GM12878 (cell line): ENCODE results near the gene HIVEP3. TPM values are rescaled to one million over a fixed set of nuclear protein-coding genes. Genes with fewer than 3 reads are reported as not detected.

Experiments
- ATAC-seq: fragments of 200-7000 bp; cut with Tn5 transposase; 3 replicates; pipeline ENCODE4 v1.9.1; 2020; ENCODE audit warnings: mild to moderate bottlenecking, moderate library complexity
- BruUV-seq: library from RNA; stranded (reverse); fragments of 400-500 nt; replicated peaks from 2 replicates; lab custom pipeline; 2021; lab: Mats Ljungman, UMichigan
- CTCF ChIA-PET: fragments of 300-600 bp; sonication (Branson Sonifier 250); formaldehyde crosslinking; extraction: SDS; loops from one replicate; lab custom pipeline; 2021; ENCODE audit warnings: inconsistent platforms; lab: Yijun Ruan, JAX
- POLR2A ChIA-PET: fragments of 350-600 bp; formaldehyde crosslinking; extraction: SDS; loops from one replicate; lab custom pipeline; 2021; ENCODE audit warnings: inconsistent platforms; lab: Charles Lee
- RAD21 ChIA-PET: fragments of 300-600 bp; sonication (Branson Sonifier 250); formaldehyde crosslinking; loops from one replicate; lab custom pipeline; 2023; ENCODE audit warnings: antibody characterized with exemption; ENCODE audit not compliant: unreplicated experiment; lab: Charles Lee
- SMC1A ChIA-PET: fragments of 300-600 bp; sonication (Branson Sonifier 250); formaldehyde crosslinking; loops from one replicate; lab custom pipeline; 2023; ENCODE audit not compliant: unreplicated experiment, uncharacterized antibody; lab: Charles Lee
- DNase-seq: peaks from one replicate; pipeline ENCODE4 v3.0.0-alpha.2; 2011; ENCODE audit warnings: low read depth, low spot score
- FAIRE-seq: peaks from 3 replicates; lab custom pipeline; 2011; peaks lifted over from hg19 to GRCh38; lab: Jason Lieb, UNC
- H2AFZ ChIP-seq: 2 replicates; pipeline ENCODE4 v1.6.0; 2011; ENCODE audit warnings: low read depth, low read length, control low read depth; ENCODE audit not compliant: control insufficient read depth
- H3K27ac ChIP-seq: 2 replicates; pipeline ENCODE4 v1.5.1; 2011; ENCODE audit warnings: control low read depth; ENCODE audit not compliant: control insufficient read depth, insufficient read depth
- H3K27me3 ChIP-seq, 2 experiments: replicated peaks in 1 of 2; 2 replicates each; pipeline versions ENCODE4 v1.6.0 to v1.6.1; 2011; ENCODE audit warnings: low read length in 1 of 2; ENCODE audit not compliant: control insufficient read depth in 2 of 2, insufficient read depth in 2 of 2
- H3K36me3 ChIP-seq, 2 experiments: 2 replicates each; pipeline ENCODE4 v1.5.1; 2011; ENCODE audit warnings: low read length in 1 of 2; ENCODE audit not compliant: control insufficient read depth in 2 of 2, insufficient read depth in 2 of 2
- H3K4me1 ChIP-seq: 2 replicates; pipeline ENCODE4 v1.6.1; 2011; ENCODE audit warnings: mild to moderate bottlenecking, low read length, moderate library complexity, mixed read lengths; ENCODE audit not compliant: control insufficient read depth, insufficient read depth
- H3K4me2 ChIP-seq: 2 replicates; pipeline ENCODE4 v1.6.0; 2011; ENCODE audit warnings: control low read depth; ENCODE audit not compliant: control insufficient read depth, insufficient read depth
- H3K4me3 ChIP-seq: fragments of 200-600 bp; sonication (generic); 2 replicates; pipeline ENCODE4 v1.5.1; 2016
- H3K79me2 ChIP-seq: 2 replicates; pipeline ENCODE4 v1.6.0; 2011; ENCODE audit warnings: low read length; ENCODE audit not compliant: control insufficient read depth, insufficient read depth
- H3K9ac ChIP-seq: 2 replicates; pipeline ENCODE4 v1.8.0; 2011; ENCODE audit warnings: low read length, control low read depth, mixed read lengths; ENCODE audit not compliant: control insufficient read depth, insufficient read depth
- H3K9me3 ChIP-seq: replicated peaks from 3 replicates; pipeline ENCODE4 v1.5.1; 2011; ENCODE audit warnings: mild to moderate bottlenecking, low read length; ENCODE audit not compliant: control insufficient read depth, insufficient read depth
- H4K20me1 ChIP-seq: 2 replicates; pipeline ENCODE4 v1.6.0; 2011; ENCODE audit not compliant: control insufficient read depth, insufficient read depth
- BCLAF1 ChIP-seq: fragments of 450-650 bp; IDR thresholded peaks from 2 replicates; pipeline ENCODE4 v1.6.1; 2017; ENCODE audit warnings: antibody characterized with exemption, mild to moderate bottlenecking, moderate library complexity
- BHLHE40 ChIP-seq, 2 experiments: fragments of 450-650 bp in 1 of 2; IDR thresholded peaks; 2 replicates each; pipeline ENCODE4 v1.6.1; 2011 to 2017; ENCODE audit warnings: low read depth in 2 of 2, borderline replicate concordance in 1 of 2, improper control_type of control experiment in 1 of 2, low read length in 1 of 2, mild to moderate bottlenecking in 1 of 2
- CREM ChIP-seq: IDR thresholded peaks from 2 replicates; pipeline ENCODE4 v1.6.1; 2014; ENCODE audit warnings: antibody characterized with exemption, low read depth
- EED ChIP-seq: sonication (generic); IDR thresholded peaks from 2 replicates; pipeline ENCODE4 v1.6.1; 2016; ENCODE audit warnings: antibody characterized with exemption, low read depth
- FOXK2 ChIP-seq: fragments of 450-650 bp; IDR thresholded peaks from 2 replicates; pipeline ENCODE4 v1.6.1; 2017; ENCODE audit warnings: mild to moderate bottlenecking, moderate library complexity
- MAX ChIP-seq: IDR thresholded peaks from 2 replicates; pipeline ENCODE4 v1.6.1; 2012; ENCODE audit warnings: low read depth, low read length, improper control_type of control experiment
- MTA3 ChIP-seq: IDR thresholded peaks from 2 replicates; pipeline ENCODE4 v1.6.1; 2012; ENCODE audit warnings: low read length, inconsistent platforms, borderline replicate concordance
- PBX3 ChIP-seq: IDR thresholded peaks from 2 replicates; pipeline ENCODE4 v1.6.1; 2011; ENCODE audit warnings: mild to moderate bottlenecking, low read depth, low read length, moderate library complexity; ENCODE audit not compliant: insufficient replicate concordance
- SIX5 ChIP-seq: IDR thresholded peaks from 2 replicates; pipeline ENCODE4 v1.6.1; 2011; ENCODE audit warnings: mild to moderate bottlenecking, low read depth, low read length, moderate library complexity; ENCODE audit not compliant: severe bottlenecking
- TBL1XR1 ChIP-seq: IDR thresholded peaks from 2 replicates; pipeline ENCODE4 v1.6.1; 2012; ENCODE audit warnings: low read depth, low read length, improper control_type of control experiment
- ZZZ3 ChIP-seq: IDR thresholded peaks from 2 replicates; pipeline ENCODE4 v1.6.1; 2011; ENCODE audit warnings: low read depth; ENCODE audit not compliant: control insufficient read depth, insufficient read length
- WGBS: methylation state at CpG from one replicate; pipeline ENCODE4 v1.1.6; 2016; ENCODE audit warnings: low lambda C conversion rate; ENCODE audit not compliant: insufficient replicate concordance, insufficient coverage; ENCODE audit errors: missing lambda C conversion rate; 5-methylcytosine and 5-hydroxymethylcytosine counted together
- in situ Hi-C: fragments of 300-500 bp; cut with MboI; formaldehyde crosslinking; loops from 9 replicates; pipeline ENCODE4 v1.14.3; 2018; ENCODE audit warnings: mixed read lengths
- intact Hi-C: fragments of 100-400 bp; cut with micrococcal nuclease; formaldehyde crosslinking; loops from one replicate; pipeline ENCODE4 v1.14.2; 2022; ENCODE audit not compliant: unreplicated experiment
- polyA plus RNA-seq, 11 experiments: library from polyadenylated mRNA; depleted of rRNA in 4 of 11; unstranded in 6 of 11; stranded (reverse) in 5 of 11; fragments of >200 nt; fragmentation: Nextera tagmentation in 4 of 11; fragmentation: Illumina TruSeq in 1 of 11; extraction: Ambion mirVana in 4 of 11; extraction: Trizol in 1 of 11; gene quantifications; 1 replicate in 1 of 11; 2 replicates in 10 of 11; pipeline versions ENCODE4 v1.2.1 to v1.2.3, GENCODE V29; 2011 to 2016; ENCODE audit warnings: inconsistent platforms in 2 of 11, missing spikeins in 2 of 11, low read depth in 1 of 11
- total RNA-seq, 4 experiments: library from RNA; depleted of rRNA in 3 of 4; stranded (reverse); fragments of >200 nt in 3 of 4; fragmentation: Illumina TruSeq in 1 of 4; extraction: Trizol in 1 of 4; gene quantifications; 2 replicates each; pipeline versions ENCODE4 v1.2.1 to v1.2.3, GENCODE V29; 2013 to 2021
- TF ChIP-seq, protein P1 (sequence below), 3 experiments: IDR thresholded peaks in 2 of 3; conservative IDR thresholded peaks in 1 of 3; 2 replicates each; pipeline ENCODE4 v1.5.1; 2011; ENCODE audit warnings: low read depth in 3 of 3, low read length in 3 of 3, mild to moderate bottlenecking in 3 of 3, control low read depth in 2 of 3, moderate library complexity in 2 of 3, inconsistent platforms in 1 of 3, mixed read lengths in 1 of 3; ENCODE audit not compliant: control insufficient read depth in 2 of 3, insufficient read depth in 1 of 3; ENCODE audit errors: extremely low read depth in 1 of 3
- TF ChIP-seq, protein P2 (sequence below): fragments of 450-650 bp; IDR thresholded peaks from 2 replicates; pipeline ENCODE4 v1.6.1; 2016; ENCODE audit warnings: mild to moderate bottlenecking

Gene HIVEP3
- total and polyA plus RNA-seq, 10 of the 15 experiments (the other 5 are each of a cell fraction or from before 2014, with no cell fraction given) = 1.8 to 13.6 (median 3.8) TPM

GRCh38 chr1:41963636-41964035, 44.9 kb upstream of the HIVEP3 start:
- ATAC-seq (no peak), FAIRE-seq (no peak), DNase-seq (no peak)
- WGBS = 77% methylated on average over 6 of the region's 6 CpGs
- CTCF ChIA-PET = interaction anchor here (1.0 to 1.5 kb wide), 3 partner anchors 11 to 210 kb away, joined by 3 to 5 read pairs (median 4); no protein-coding TSS in a partner anchor
- Histone ChIP-seq H3K9ac (no peak overlapping the region), H3K4me3 (no peak overlapping the region), H3K4me1 (peaks cover 11% of the 10 kb centered on the region), H4K20me1 (no peaks in the 10 kb centered on the region), H3K79me2 (no peaks in the 10 kb centered on the region), H2AFZ (no peak overlapping the region), H3K9me3 (no peaks in the 10 kb centered on the region; the same call in 2 of the 3 replicates), H3K27ac (no peak overlapping the region), H3K36me3 (no peaks in the 10 kb centered on the region), H3K4me2 (no peak overlapping the region), H3K27me3 (no peaks in the 10 kb centered on the region)
- no TSS peak for BruUV-seq
- intact Hi-C loops = no loop called here
- POLR2A ChIA-PET = interaction anchor here (0.5 to 1.4 kb wide), 3 partner anchors 9 to 51 kb away, joined by 3 to 7 read pairs (median 4); no protein-coding TSS in a partner anchor
- in situ Hi-C loops = no loop called here
- RAD21 ChIA-PET = interaction anchor here (0.7 to 1.2 kb wide), 4 partner anchors 8 to 74 kb away, joined by 3 to 4 read pairs (median 4); no protein-coding TSS in a partner anchor
- SMC1A ChIA-PET = interaction anchor here (0.6 to 2.3 kb wide), 9 partner anchors 8 to 391 kb away, joined by 3 to 12 read pairs (median 4); no protein-coding TSS in a partner anchor
- TF ChIP-seq PBX3 = no peak
- TF ChIP-seq BHLHE40 (IDR thresholded peaks at IDR 0.05; ENCODE audit: borderline replicate concordance in 1 of 2, low read depth in 2 of 2, low read length in 1 of 2) = no peak
- no peak for TF ChIP-seq MTA3
- no peak for TF ChIP-seq BCLAF1
- no peak for TF ChIP-seq CREM
- no peak for TF ChIP-seq FOXK2
- TF ChIP-seq MAX = no peak
- no peak for TF ChIP-seq EED
- TF ChIP-seq TBL1XR1 = no peak
- TF ChIP-seq, protein P1, sequence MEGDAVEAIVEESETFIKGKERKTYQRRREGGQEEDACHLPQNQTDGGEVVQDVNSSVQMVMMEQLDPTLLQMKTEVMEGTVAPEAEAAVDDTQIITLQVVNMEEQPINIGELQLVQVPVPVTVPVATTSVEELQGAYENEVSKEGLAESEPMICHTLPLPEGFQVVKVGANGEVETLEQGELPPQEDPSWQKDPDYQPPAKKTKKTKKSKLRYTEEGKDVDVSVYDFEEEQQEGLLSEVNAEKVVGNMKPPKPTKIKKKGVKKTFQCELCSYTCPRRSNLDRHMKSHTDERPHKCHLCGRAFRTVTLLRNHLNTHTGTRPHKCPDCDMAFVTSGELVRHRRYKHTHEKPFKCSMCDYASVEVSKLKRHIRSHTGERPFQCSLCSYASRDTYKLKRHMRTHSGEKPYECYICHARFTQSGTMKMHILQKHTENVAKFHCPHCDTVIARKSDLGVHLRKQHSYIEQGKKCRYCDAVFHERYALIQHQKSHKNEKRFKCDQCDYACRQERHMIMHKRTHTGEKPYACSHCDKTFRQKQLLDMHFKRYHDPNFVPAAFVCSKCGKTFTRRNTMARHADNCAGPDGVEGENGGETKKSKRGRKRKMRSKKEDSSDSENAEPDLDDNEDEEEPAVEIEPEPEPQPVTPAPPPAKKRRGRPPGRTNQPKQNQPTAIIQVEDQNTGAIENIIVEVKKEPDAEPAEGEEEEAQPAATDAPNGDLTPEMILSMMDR (IDR thresholded peaks at IDR 0.05 in 2 of 3, conservative IDR thresholded peaks at IDR 0.05 in 1 of 3; ENCODE audit: control insufficient read depth in 2 of 3, extremely low read depth in 1 of 3, insufficient read depth in 1 of 3, low read depth in 3 of 3, low read length in 3 of 3) = no peak
- no peak for TF ChIP-seq SIX5
- TF ChIP-seq, protein P2, sequence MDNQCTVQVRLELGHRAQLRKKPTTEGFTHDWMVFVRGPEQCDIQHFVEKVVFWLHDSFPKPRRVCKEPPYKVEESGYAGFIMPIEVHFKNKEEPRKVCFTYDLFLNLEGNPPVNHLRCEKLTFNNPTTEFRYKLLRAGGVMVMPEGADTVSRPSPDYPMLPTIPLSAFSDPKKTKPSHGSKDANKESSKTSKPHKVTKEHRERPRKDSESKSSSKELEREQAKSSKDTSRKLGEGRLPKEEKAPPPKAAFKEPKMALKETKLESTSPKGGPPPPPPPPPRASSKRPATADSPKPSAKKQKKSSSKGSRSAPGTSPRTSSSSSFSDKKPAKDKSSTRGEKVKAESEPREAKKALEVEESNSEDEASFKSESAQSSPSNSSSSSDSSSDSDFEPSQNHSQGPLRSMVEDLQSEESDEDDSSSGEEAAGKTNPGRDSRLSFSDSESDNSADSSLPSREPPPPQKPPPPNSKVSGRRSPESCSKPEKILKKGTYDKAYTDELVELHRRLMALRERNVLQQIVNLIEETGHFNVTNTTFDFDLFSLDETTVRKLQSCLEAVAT = no peak
- no peak for TF ChIP-seq ZZZ3
